Kidney (tissue), 14 donors: Measurements from ENCODE around the gene CKAP2L. TPM values are rescaled to one million over a fixed set of nuclear protein-coding genes. Genes with fewer than 3 reads are reported as not detected.
A peak's percentile ranks its signal among the peaks of the same experiment; 100 is the strongest.

Experiments used
- DNase-seq, 5 donors: peaks; one replicate each; pipeline ENCODE4 v3.0.0-alpha.2; 2013 to 2020
- FAIRE-seq: peaks from 2 replicates; lab custom pipeline; 2012; peaks lifted over from hg19 to GRCh38; lab: Jason Lieb, UNC
- H3K27ac ChIP-seq, 2 donors: one replicate each; pipeline ENCODE4 v1.7.0; 2013; ENCODE audit warnings: low read depth in 2 of 2, low read length in 2 of 2, inconsistent platforms in 1 of 2
- H3K27me3 ChIP-seq: one replicate; pipeline ENCODE4 v1.7.1; 2013; ENCODE audit warnings: low read length, inconsistent platforms; ENCODE audit not compliant: control insufficient read depth, insufficient read depth
- H3K36me3 ChIP-seq, 3 donors: one replicate each; pipeline versions ENCODE4 v1.7.0 to v1.7.1; 2013; ENCODE audit warnings: low read length in 3 of 3, control low read depth in 1 of 3, inconsistent platforms in 1 of 3; ENCODE audit not compliant: insufficient read depth in 3 of 3, control insufficient read depth in 2 of 3
- H3K4me1 ChIP-seq, 3 donors: one replicate each; pipeline versions ENCODE4 v1.7.0 to v1.7.1; 2013; ENCODE audit warnings: low read length in 3 of 3, inconsistent platforms in 1 of 3, low read depth in 1 of 3; ENCODE audit not compliant: control insufficient read depth in 2 of 3, insufficient read depth in 2 of 3
- H3K4me3 ChIP-seq, 3 donors: one replicate each; pipeline versions ENCODE4 v1.7.0 to v1.8.1; 2013; ENCODE audit warnings: low read length in 3 of 3, control low read depth in 1 of 3, inconsistent platforms in 1 of 3
- H3K9ac ChIP-seq, 3 donors: one replicate each; pipeline versions ENCODE4 v1.7.0 to v1.7.1; 2013; ENCODE audit warnings: low read length in 3 of 3, control low read depth in 1 of 3, inconsistent platforms in 1 of 3
- H3K9me3 ChIP-seq, 3 donors: one replicate each; pipeline versions ENCODE4 v1.7.0 to v1.7.1; 2013; ENCODE audit warnings: low read length in 3 of 3, control low read depth in 1 of 3, inconsistent platforms in 1 of 3; ENCODE audit not compliant: control insufficient read depth in 2 of 3, insufficient read depth in 1 of 3
- CTCF ChIP-seq: IDR thresholded peaks from 3 replicates; pipeline ENCODE4 v1.5.1; 2012; ENCODE audit warnings: mild to moderate bottlenecking, moderate library complexity, borderline replicate concordance; ENCODE audit not compliant: insufficient read depth; ENCODE audit errors: extremely low read depth
- intact Hi-C: fragments of 100-400 bp; cut with DNase I; formaldehyde crosslinking; loops from one replicate; pipeline ENCODE4 v1.11.1; 2022
- polyA plus RNA-seq: library from polyadenylated mRNA; stranded (reverse); fragments of 350-450 nt; fragmentation: Illumina TruSeq; extraction: RNeasy Lipid Tissue Mini Kit (QIAGEN cat#74804); gene quantifications from one replicate; pipeline ENCODE4 v1.2.3, GENCODE V29; 2014; ENCODE audit warnings: low read depth, low replicate concordance; ENCODE audit not compliant: insufficient read depth
- total RNA-seq: library from RNA; stranded (reverse); fragmentation: NEBNext Ultra II Directional; extraction: Animal tissue kit (Norgen Biotek cat#: 25700); gene quantifications from one replicate; pipeline ENCODE4 v1.2.1, GENCODE V29; 2021
- donor health status: control.
- donor health status: control.
- donor health status: control.
- donor health status: control.
- donor health status: control.
- donor health status: DM: yes; HTN: yes; CAD: no.
- donor health status: Normal renal cell carcinoma (clear cell type).

The CKAP2L gene
- total and polyA plus RNA-seq, 2 donors from 2014 or later, result 0.88 TPM; not detected in 1

- peak; percentile 74 for TF ChIP-seq CTCF
- H3K27me3 ChIP-seq, result no peaks in the 10 kb centered on the region
- intact Hi-C loops, result no loop called here
- H3K4me3 ChIP-seq, result peak overlapping the region in 2 of 3 donors; percentile 6 to 16
- DNase-seq (peak in 3 of 5 donors; percentile 33 to 82 (median 46)), FAIRE-seq (no peak)
- peaks cover 0 to 7% (median 0%) of the 10 kb centered on the region in 3 donors for H3K4me1 ChIP-seq
- H3K9me3 ChIP-seq, result no peaks in the 10 kb centered on the region
- no peak overlapping the region for H3K9ac ChIP-seq
- no peak overlapping the region for H3K27ac ChIP-seq
- H3K36me3 ChIP-seq, result no peaks in the 10 kb centered on the region
These were observed 73.5 kb downstream of the CKAP2L start for GRCh38 chr2:112690853-112691401.

- H3K9ac ChIP-seq, result no peak overlapping the region
- H3K9me3 ChIP-seq, result no peaks in the 10 kb centered on the region
- peaks cover 0 to 7% (median 0%) of the 10 kb centered on the region in 3 donors for H3K4me1 ChIP-seq
- TF ChIP-seq CTCF, result no peak
- DNase-seq (no peak), FAIRE-seq (no peak)
- H3K4me3 ChIP-seq, result no peak overlapping the region
- intact Hi-C loops, result no loop called here
- H3K27ac ChIP-seq, result no peak overlapping the region
- H3K27me3 ChIP-seq, result no peaks in the 10 kb centered on the region
- no peaks in the 10 kb centered on the region for H3K36me3 ChIP-seq
These were observed 76.1 kb downstream of the CKAP2L start for GRCh38 chr2:112688086-112688880.

GRCh38 chr2:112687522-112687921, 76.9 kb downstream of the CKAP2L start:
- Histone ChIP-seq H3K9me3 (no peaks in the 10 kb centered on the region), H3K36me3 (no peaks in the 10 kb centered on the region), H3K27me3 (no peaks in the 10 kb centered on the region), H3K27ac (no peak overlapping the region), H3K9ac (no peak overlapping the region), H3K4me1 (peaks cover 0 to 4% (median 0%) of the 10 kb centered on the region in 3 donors), H3K4me3 (no peak overlapping the region)
- intact Hi-C loops, result no loop called here
- no peak for DNase-seq
- no peak for TF ChIP-seq CTCF
- no peak for FAIRE-seq

Other genes with a start within 250 kb of the CKAP2L start
- gene POLR1B, start 222.1 kb downstream of the CKAP2L start, total RNA-seq, result 24.4 TPM
- 6.0 TPM for gene POLR1B, start 222.1 kb downstream of the CKAP2L start, polyA plus RNA-seq
- gene CHCHD5, start 180.0 kb downstream of the CKAP2L start, total RNA-seq, result 39.6 TPM
- 104 TPM for gene CHCHD5, start 180.0 kb downstream of the CKAP2L start, polyA plus RNA-seq
- 46.2 TPM for gene SLC20A1, start 118.7 kb downstream of the CKAP2L start, total RNA-seq
- 10.4 TPM for gene SLC20A1, start 118.7 kb downstream of the CKAP2L start, polyA plus RNA-seq
- gene NT5DC4, start 43.6 kb downstream of the CKAP2L start, total RNA-seq, result not detected
- gene NT5DC4, start 43.6 kb downstream of the CKAP2L start, polyA plus RNA-seq, result not detected
- gene IL1A, start 19.9 kb upstream of the CKAP2L start, total RNA-seq, result 0.13 TPM
- not detected for gene IL1A, start 19.9 kb upstream of the CKAP2L start, polyA plus RNA-seq
- 2.9 TPM for gene IL1B, start 72.2 kb upstream of the CKAP2L start, total RNA-seq
- gene IL1B, start 72.2 kb upstream of the CKAP2L start, polyA plus RNA-seq, result 0.56 TPM
- not detected for gene IL37, start 146.6 kb upstream of the CKAP2L start, total RNA-seq
- gene IL37, start 146.6 kb upstream of the CKAP2L start, polyA plus RNA-seq, result not detected
- not detected for gene IL36G, start 213.4 kb upstream of the CKAP2L start, total RNA-seq
- 1.7 TPM for gene IL36G, start 213.4 kb upstream of the CKAP2L start, polyA plus RNA-seq
- gene IL36A, start 240.8 kb upstream of the CKAP2L start, total RNA-seq, result not detected
- gene IL36A, start 240.8 kb upstream of the CKAP2L start, polyA plus RNA-seq, result not detected